GM18517 (cell line): ENCODE measurements around the gene CHCHD6.

Experiments
- ATAC-seq: cut with Tn5 transposase; IDR thresholded peaks from one replicate; pipeline ENCODE4 v1.9.1; 2021; ENCODE audit warnings: mild to moderate bottlenecking, moderate library complexity; ENCODE audit not compliant: unreplicated experiment

The CHCHD6 gene

GRCh38 chr3:127000761-127001160, 296.7 kb downstream of the CHCHD6 start:
- ATAC-seq: no peak

- ATAC-seq: no peak
Observed at GRCh38 chr3:127001486-127002194, 297.6 kb downstream of the CHCHD6 start.

- no peak for ATAC-seq
Observed at GRCh38 chr3:127002195-127003174, 298.4 kb downstream of the CHCHD6 start.

- ATAC-seq: no peak
Observed at GRCh38 chr3:127003175-127003555, 299.1 kb downstream of the CHCHD6 start.

GRCh38 chr3:127003601-127004280, 299.7 kb downstream of the CHCHD6 start:
- no peak for ATAC-seq

- no peak for ATAC-seq
Observed at GRCh38 chr3:127004641-127005397, 300.8 kb downstream of the CHCHD6 start.

- no peak for ATAC-seq
Observed at GRCh38 chr3:127005864-127006500, 301.9 kb downstream of the CHCHD6 start.

- ATAC-seq: no peak
Observed at GRCh38 chr3:127006781-127007436, 302.9 kb downstream of the CHCHD6 start.

GRCh38 chr3:127008236-127008635, 304.2 kb downstream of the CHCHD6 start:
- ATAC-seq: no peak

GRCh38 chr3:127009531-127009930, 305.5 kb downstream of the CHCHD6 start:
- no peak for ATAC-seq
